Vagina (tissue), 2 donors: ENCODE data around the gene CFAP46. TPM values are rescaled to one million over a fixed set of nuclear protein-coding genes. Genes with fewer than 3 reads are reported as not detected.

Source experiments
- DNase-seq, 2 donors: peaks; one replicate each; pipeline ENCODE4 v3.0.0-alpha.2; 2017; ENCODE audit errors: extremely low spot score in 2 of 2
- H3K27ac ChIP-seq: fragments of 200-600 bp; sonication (generic); one replicate; pipeline ENCODE4 v1.5.1; 2019
- H3K27me3 ChIP-seq: fragments of 200-600 bp; sonication (generic); one replicate; pipeline ENCODE4 v1.5.1; 2019
- H3K36me3 ChIP-seq, 2 donors: fragments of 200-600 bp; sonication (generic); one replicate each; pipeline ENCODE4 v1.5.1; 2017 to 2019
- H3K4me1 ChIP-seq: fragments of 200-600 bp; sonication (generic); one replicate; pipeline ENCODE4 v1.5.1; 2019
- H3K4me3 ChIP-seq, 2 donors: fragments of 200-600 bp; sonication (generic); 1 replicate in 1 of 2; 2 replicates in 1 of 2; pipeline ENCODE4 v1.5.1; 2016 to 2019
- H3K9me3 ChIP-seq: fragments of 200-600 bp; sonication (generic); one replicate; pipeline ENCODE4 v1.5.1; 2019
- POLR2A ChIP-seq, 2 donors: fragments of 450-650 bp; IDR thresholded peaks; one replicate each; pipeline ENCODE4 v1.6.1; 2017; ENCODE audit warnings: antibody characterized with exemption in 2 of 2, mild to moderate bottlenecking in 2 of 2, moderate library complexity in 2 of 2
- POLR2AphosphoS5 ChIP-seq, 2 donors: sonication (generic); formaldehyde crosslinking; IDR thresholded peaks; one replicate each; pipeline ENCODE4 v1.9.0; 2017; ENCODE audit warnings: antibody characterized with exemption in 2 of 2, mild to moderate bottlenecking in 2 of 2, low read depth in 1 of 2; ENCODE audit not compliant: insufficient read depth in 1 of 2
- intact Hi-C: fragments of 100-400 bp; cut with DNase I; formaldehyde crosslinking; loops from one replicate; pipeline ENCODE4 v1.15.1; 2023
- total RNA-seq: library from RNA; depleted of rRNA; stranded (reverse); fragments of >200 nt; gene quantifications from one replicate; pipeline ENCODE4 v1.2.3, GENCODE V29; 2016
- TF ChIP-seq, protein P1 (sequence below), 3 experiments: fragments of 450-650 bp in 2 of 3; fragments of 200-600 bp in 1 of 3; sonication (generic) in 1 of 3; IDR thresholded peaks; one replicate each; pipeline ENCODE4 v1.5.1; 2017 to 2019; ENCODE audit warnings: antibody characterized with exemption in 3 of 3, mild to moderate bottlenecking in 2 of 3, moderate library complexity in 2 of 3

Gene CFAP46
- total RNA-seq, 1 donor from 2014 or later = not detected

- TF ChIP-seq, protein P1, sequence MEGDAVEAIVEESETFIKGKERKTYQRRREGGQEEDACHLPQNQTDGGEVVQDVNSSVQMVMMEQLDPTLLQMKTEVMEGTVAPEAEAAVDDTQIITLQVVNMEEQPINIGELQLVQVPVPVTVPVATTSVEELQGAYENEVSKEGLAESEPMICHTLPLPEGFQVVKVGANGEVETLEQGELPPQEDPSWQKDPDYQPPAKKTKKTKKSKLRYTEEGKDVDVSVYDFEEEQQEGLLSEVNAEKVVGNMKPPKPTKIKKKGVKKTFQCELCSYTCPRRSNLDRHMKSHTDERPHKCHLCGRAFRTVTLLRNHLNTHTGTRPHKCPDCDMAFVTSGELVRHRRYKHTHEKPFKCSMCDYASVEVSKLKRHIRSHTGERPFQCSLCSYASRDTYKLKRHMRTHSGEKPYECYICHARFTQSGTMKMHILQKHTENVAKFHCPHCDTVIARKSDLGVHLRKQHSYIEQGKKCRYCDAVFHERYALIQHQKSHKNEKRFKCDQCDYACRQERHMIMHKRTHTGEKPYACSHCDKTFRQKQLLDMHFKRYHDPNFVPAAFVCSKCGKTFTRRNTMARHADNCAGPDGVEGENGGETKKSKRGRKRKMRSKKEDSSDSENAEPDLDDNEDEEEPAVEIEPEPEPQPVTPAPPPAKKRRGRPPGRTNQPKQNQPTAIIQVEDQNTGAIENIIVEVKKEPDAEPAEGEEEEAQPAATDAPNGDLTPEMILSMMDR (IDR thresholded peaks at IDR 0.05) = no peak
- Histone ChIP-seq H3K27ac (no peak overlapping the region), H3K27me3 (peaks cover 5% of the 10 kb centered on the region), H3K9me3 (no peaks in the 10 kb centered on the region), H3K4me3 (peak overlapping the region in 1 of 2 donors; percentile 8), H3K4me1 (peaks cover 22% of the 10 kb centered on the region), H3K36me3 (peaks cover 0 to 9% of the 10 kb centered on the region in 2 donors)
- intact Hi-C loops = no loop called here
- DNase-seq = no peak
Observed at GRCh38 chr10:132786884-132787494, 155.4 kb downstream of the CFAP46 start.

GRCh38 chr10:132786476-132786883 is 155.9 kb downstream of the CFAP46 start:
- Histone ChIP-seq H3K27me3 (peaks cover 5% of the 10 kb centered on the region), H3K4me3 (peak overlapping the region in 1 of 2 donors; percentile 8), H3K27ac (no peak overlapping the region), H3K9me3 (no peaks in the 10 kb centered on the region), H3K36me3 (peaks cover 0 to 14% of the 10 kb centered on the region in 2 donors), H3K4me1 (peaks cover 22% of the 10 kb centered on the region)
- TF ChIP-seq POLR2AphosphoS5 (IDR thresholded peaks at IDR 0.05; ENCODE audit: insufficient read depth in 1 of 2, low read depth in 1 of 2) (no peak), POLR2A (IDR thresholded peaks at IDR 0.05) (no peak)
- TF ChIP-seq, protein P1 (IDR thresholded peaks at IDR 0.05) = no peak
- DNase-seq = no peak
- intact Hi-C loops = no loop called here

- intact Hi-C loops = no loop called here
Observed at GRCh38 chr10:132785723-132786475, 156.5 kb downstream of the CFAP46 start, which contains the start of gene NKX6-2. NKX6-2 (minus strand) TSS chr10:132786147; CDS start chr10:132785948, 199 bp downstream.

GRCh38 chr10:132784866-132785722 is 157.3 kb downstream of the CFAP46 start:
- no peak for DNase-seq
- Histone ChIP-seq H3K27me3 (peaks cover 5% of the 10 kb centered on the region), H3K4me1 (peaks cover 22% of the 10 kb centered on the region), H3K4me3 (peak overlapping the region in 1 of 2 donors; percentile 36), H3K36me3 (peaks cover 0 to 24% of the 10 kb centered on the region in 2 donors), H3K9me3 (no peaks in the 10 kb centered on the region), H3K27ac (no peak overlapping the region)
- intact Hi-C loops = no loop called here
- no peak for TF ChIP-seq POLR2AphosphoS5 (IDR thresholded peaks at IDR 0.05; ENCODE audit: insufficient read depth in 1 of 2, low read depth in 1 of 2)
- TF ChIP-seq, protein P1 (IDR thresholded peaks at IDR 0.05) = no peak
- no peak for TF ChIP-seq POLR2A (IDR thresholded peaks at IDR 0.05)

More at GRCh38 chr10:132785723-132786475, 156.5 kb downstream of the CFAP46 start, which contains the start of gene NKX6-2:
- peaks cover 5% of the 10 kb centered on the region for H3K27me3 ChIP-seq
- peaks cover 0 to 17% of the 10 kb centered on the region in 2 donors for H3K36me3 ChIP-seq
- TF ChIP-seq, protein P1 (IDR thresholded peaks at IDR 0.05) = no peak
- no peak for TF ChIP-seq POLR2A (IDR thresholded peaks at IDR 0.05)
- no peak for TF ChIP-seq POLR2AphosphoS5 (IDR thresholded peaks at IDR 0.05; ENCODE audit: insufficient read depth in 1 of 2, low read depth in 1 of 2)
- no peak within 1 kb of the TSS for H3K27ac ChIP-seq
- H3K4me1 ChIP-seq = peaks cover 22% of the 10 kb centered on the region
- no peaks in the 10 kb centered on the region for H3K9me3 ChIP-seq
- DNase-seq = no peak
- H3K4me3 ChIP-seq = peak within 1 kb of the TSS; percentile 8 to 36
